Activated CD4-positive, alpha-beta T cell treated with anti-CD3 and anti-CD28 coated beads for 1 hour (primary cell): ENCODE data around the gene C6orf47.
A peak's percentile ranks its signal among the peaks of the same experiment; 100 is the strongest.
"Not testable (repeated sequence)": the region's sequence is repeated elsewhere in the genome, so short reads cannot be mapped to it uniquely, and the experiment has no call there.

Experiments
- DNase-seq: peaks from one replicate; pipeline ENCODE4 v3.0.0-alpha.2; 2020

Gene C6orf47

DNA sequence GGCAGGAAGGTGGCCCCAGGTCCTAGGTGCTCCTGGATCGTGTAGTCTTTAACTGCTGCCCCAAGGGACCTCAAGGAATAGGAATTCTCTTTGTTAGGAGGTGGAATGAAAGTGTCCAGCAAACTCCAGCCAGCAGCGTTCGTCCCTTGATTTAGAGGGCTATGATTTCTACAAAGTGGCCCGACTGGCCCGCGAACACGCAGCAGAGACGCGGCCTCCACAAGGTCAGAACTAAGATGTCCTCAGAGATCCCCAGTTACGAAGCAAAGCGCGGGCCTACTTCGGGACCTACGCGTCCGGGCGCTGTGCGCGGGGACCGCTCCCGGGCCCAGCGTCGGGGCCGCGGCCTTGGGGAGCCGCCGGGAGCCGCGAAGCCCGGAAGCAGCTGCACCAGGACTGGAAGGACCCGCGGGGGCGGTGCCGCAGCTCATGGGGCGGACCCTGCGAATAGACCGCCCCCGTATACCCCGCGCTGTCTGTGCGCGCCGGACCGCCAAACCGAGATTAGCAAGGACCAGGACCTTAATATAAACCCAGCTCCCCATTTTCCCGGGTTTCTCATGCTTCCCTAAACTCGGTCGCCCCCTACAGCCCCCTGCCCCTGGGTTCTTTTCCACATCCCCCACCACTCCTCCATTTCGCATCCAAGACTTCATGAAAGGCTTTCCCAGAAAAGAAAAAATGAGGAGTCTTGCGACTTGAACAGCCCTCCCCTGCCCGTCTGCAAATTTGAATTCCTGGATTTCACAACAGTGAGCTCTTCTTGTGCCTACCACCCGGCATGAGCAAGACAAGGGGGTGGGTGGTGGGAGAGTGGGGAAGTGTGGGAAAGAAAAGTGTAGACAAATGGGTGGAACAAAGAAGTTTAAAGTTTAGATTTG, at the start of gene C6orf47:
Gene C6orf47, minus strand, starts transcription at position 398 of the 881 bp plus-strand sequence. CDS start 831 bp downstream, outside the sequence.
- DNase-seq = peak; percentile 67

GRCh38 chr6:31709157-31709556, 48.6 kb upstream of the C6orf47 start:
- not testable (repeated sequence) for DNase-seq

- no peak for DNase-seq
Measured at GRCh38 chr6:31708224-31708623, 47.6 kb upstream of the C6orf47 start.

DNA sequence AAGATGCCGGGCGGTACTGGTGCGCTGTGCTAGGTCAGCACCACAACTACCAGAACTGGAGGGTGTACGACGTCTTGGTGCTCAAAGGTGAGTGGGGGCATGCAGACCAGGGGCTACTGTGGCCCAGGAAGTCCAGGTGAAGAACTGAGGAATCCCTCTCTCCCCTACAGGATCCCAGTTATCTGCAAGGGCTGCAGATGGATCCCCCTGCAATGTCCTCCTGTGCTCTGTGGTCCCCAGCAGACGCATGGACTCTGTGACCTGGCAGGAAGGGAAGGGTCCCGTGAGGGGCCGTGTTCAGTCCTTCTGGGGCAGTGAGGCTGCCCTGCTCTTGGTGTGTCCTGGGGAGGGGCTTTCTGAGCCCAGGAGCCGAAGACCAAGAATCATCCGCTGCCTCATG, 47.1 kb upstream of the C6orf47 start:
- DNase-seq = no peak

GRCh38 chr6:31706599-31706998, 46.0 kb upstream of the C6orf47 start, which contains the start of gene LY6G6F:
LY6G6F (plus strand) TSS chr6:31706866; CDS start chr6:31706907, 41 bp downstream.
- DNase-seq = no peak

GRCh38 chr6:31705931-31706330, 45.4 kb upstream of the C6orf47 start:
- DNase-seq = no peak

DNA sequence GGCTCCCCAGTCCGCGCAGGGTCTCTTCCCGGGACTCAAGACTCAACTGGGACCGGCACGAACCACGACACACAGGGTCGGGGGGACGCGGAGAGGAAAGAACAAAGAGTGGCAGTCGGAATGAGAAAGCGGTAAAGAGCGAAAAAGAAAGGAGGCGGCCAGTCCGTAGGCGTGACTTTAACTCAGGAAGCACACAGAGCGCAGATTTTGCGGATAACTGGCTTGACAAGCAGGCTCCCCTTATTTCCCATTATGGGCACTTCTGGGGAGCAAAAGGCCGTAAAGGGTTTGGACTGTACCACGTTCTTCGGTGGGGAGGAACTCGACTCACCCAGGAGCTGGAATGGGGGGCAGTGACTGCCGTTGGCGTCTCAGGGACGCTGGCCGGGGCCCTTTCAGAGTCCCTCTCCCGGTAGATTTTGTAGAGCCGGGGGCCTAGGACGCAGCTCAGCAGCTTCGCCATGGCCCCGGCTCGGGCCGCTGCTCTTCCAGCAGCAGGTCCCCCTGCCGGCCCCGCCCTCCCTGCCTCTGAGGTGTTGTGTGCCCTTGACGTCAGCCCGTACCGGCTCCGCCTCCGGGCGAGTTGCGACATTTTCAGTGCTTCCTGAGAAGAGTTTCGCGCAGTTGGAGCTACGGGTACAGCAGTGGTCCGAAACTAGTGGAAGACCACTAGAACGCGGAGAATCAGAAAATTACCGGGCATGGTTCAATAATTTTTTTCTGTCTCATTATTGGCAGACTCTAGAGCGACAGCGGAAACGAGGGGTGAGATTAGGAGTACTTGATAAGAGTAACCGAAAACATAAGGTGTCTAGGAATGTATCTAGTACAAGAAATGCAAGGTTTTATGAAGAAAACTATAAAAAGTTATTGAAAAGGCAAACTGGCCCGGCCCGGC, 42.5 kb upstream of the C6orf47 start, which contains the start of gene ABHD16A:
Gene ABHD16A, minus strand, starts transcription at position 506 of the 898 bp plus-strand sequence. Its CDS starts 43 bp downstream, at position 463.
- DNase-seq = peak; percentile 94

DNA sequence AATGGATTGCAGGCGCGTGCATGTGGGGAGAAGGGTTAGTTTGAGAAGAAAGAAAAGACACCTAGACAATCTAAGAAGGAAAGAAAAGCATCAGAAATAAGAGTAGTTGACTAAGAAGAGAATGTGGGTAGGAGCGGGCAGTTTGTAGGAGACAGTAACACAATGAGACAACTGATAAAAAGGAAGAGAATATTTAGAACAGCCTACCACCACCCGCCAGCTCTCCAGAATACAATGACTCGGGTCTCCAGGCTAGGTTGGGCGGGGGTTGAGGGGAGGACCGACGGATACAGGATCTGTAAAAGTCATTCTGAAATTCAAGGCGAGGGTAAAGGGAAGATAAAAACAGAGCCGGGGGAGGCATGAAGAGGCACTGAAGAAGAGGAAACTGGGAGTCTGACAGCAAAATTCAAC, 41.8 kb upstream of the C6orf47 start:
- no peak for DNase-seq

- DNase-seq = no peak
Measured at GRCh38 chr6:31701666-31702404, 41.3 kb upstream of the C6orf47 start.

GRCh38 chr6:31700740-31701401, 40.3 kb upstream of the C6orf47 start:
- DNase-seq = no peak

GRCh38 chr6:31697555-31697954, 37.0 kb upstream of the C6orf47 start:
- no peak for DNase-seq

- DNase-seq = no peak
Measured at GRCh38 chr6:31693535-31693934, 33.0 kb upstream of the C6orf47 start.

GRCh38 chr6:31692886-31693285, 32.3 kb upstream of the C6orf47 start:
- DNase-seq = no peak

DNA sequence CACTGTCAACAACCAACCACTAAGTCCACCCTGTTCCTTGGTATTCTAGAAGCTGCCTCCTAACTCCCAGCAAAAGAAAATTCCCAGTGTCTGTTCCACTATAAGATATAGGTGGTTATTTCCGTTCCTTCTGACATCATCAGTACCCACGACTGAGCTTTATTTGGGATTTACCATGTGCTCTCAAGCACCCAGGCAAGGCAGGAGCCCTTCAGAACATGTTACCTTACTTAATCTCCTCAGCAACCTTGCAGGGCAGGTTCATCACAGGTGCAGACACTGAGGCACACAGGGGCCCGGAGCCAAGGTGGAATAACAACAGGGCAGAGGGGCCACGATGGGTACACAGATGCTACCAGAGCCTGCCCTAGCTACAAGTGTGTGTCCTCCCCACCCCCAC, 31.8 kb upstream of the C6orf47 start:
- no peak for DNase-seq

DNA sequence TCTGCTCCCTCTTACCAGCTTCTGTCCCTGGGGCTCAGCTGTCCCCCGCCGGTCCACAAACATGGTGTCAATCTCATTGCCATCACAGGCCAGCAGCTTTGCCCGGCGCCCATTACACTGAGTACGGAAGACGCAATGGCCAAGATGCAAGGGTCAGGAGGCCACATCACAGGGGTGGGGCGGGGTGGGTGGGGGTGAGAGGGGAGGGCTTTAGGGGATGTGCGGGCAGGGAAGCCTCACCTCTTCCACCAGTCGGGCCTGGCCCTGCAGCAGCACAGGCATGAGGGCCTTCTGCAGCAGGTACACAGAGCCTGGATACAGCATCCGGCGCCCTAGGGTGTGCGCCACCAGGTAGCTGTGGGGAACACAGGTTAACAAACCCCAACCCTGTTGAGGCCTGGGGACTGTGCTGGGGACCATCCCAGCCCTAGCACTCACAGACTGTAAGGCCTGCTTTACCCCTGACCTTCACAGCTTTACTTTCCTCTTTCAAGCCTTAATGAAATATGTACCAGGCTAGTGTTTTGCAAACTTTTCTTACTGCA, 31.1 kb upstream of the C6orf47 start:
- DNase-seq = no peak

DNA sequence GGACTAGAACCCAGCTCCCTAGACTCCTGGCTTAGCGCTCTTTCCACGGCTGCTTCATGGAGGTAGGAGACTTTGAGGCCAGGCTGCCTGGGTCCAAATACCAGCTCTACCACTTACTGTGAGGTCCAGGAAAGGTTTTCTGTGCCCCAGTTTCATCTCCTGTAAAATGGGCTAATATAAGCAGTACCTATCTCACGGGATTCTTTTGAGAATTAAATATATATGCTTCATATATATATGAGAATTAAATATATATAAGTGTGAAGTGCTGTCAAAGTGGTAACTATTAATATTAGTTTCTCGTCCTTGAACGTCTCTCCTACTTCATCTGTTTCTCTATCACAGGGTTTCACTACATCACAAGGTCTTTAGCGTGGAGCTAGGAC, 30.5 kb upstream of the C6orf47 start:
- DNase-seq = no peak

- DNase-seq = no peak
Measured at GRCh38 chr6:31690231-31691077, 29.9 kb upstream of the C6orf47 start.

GRCh38 chr6:31689249-31690110, 28.9 kb upstream of the C6orf47 start:
- DNase-seq = no peak

DNA sequence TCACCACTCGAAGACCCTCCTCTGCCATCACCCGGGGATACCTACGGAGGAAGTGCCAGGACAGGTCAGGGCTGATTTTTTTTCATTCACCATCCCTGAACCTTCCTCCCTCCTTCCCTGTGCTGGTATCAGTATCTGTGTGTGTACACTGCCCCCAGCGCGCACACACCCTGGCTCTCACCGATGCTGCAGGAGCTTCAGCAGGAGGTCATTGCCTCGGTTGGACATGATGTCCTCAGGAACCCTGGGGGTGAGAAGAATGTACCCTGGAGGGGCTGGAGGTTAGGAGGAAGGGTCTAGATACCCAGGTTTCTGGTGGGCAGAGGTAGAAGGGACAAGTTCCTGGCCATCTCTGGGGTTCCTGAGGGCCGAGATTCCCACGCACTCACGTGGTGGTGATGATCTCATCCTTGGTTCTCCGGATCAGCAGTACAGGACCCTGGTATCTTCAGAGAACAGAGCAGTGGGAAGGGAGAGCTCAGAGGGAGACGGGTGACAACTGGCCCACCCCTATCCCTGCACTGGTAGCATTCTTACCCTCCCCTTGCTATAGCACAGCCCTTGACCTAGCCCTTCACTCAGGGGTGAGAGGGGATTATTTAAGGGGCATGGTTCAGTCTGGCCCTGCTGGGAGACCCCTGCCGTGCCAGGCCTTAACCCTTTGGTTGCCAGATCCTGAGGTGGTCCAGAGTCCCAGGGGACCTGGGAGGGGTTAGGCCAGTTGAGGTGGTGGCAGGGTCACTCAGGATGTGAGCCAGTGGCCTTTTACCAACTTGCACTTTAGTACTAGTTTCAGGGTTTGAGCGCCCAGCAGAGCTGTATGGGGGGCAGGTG, 27.5 kb upstream of the C6orf47 start:
- DNase-seq = no peak
